A549 (cell line): Measurements from ENCODE around the gene FAM174C. TPM values are rescaled to one million over a fixed set of nuclear protein-coding genes. Genes with fewer than 3 reads are reported as not detected.

Source experiments
- ATAC-seq, 2 experiments: fragments of 200-7000 bp in 1 of 2; fragments of >200 bp in 1 of 2; cut with Nextera tagmentation in 1 of 2; cut with Tn5 transposase in 1 of 2; 3 replicates each; pipeline versions ENCODE4 v1.8.0 to v1.9.1; 2018 to 2020; ENCODE audit warnings: mild to moderate bottlenecking in 1 of 2, moderate library complexity in 1 of 2
- CTCF ChIA-PET: fragments of 300-600 bp; sonication (Branson Sonifier 250); formaldehyde crosslinking; extraction: SDS; loops from one replicate; lab custom pipeline; 2021; ENCODE audit warnings: antibody characterized with exemption, inconsistent platforms; lab: Yijun Ruan, JAX
- POLR2A ChIA-PET: fragments of 350-600 bp; formaldehyde crosslinking; extraction: SDS; loops from one replicate; lab custom pipeline; 2021; ENCODE audit warnings: antibody characterized with exemption, inconsistent platforms; lab: Yijun Ruan, JAX
- DNase-seq, 2 experiments: peaks; one replicate each; pipeline versions ENCODE4 v3.0.0 to v3.0.0-alpha.2; 2011 to 2016; ENCODE audit warnings: low read depth in 1 of 2, low spot score in 1 of 2
- FAIRE-seq: peaks from 2 replicates; lab custom pipeline; 2011; peaks lifted over from hg19 to GRCh38; lab: Jason Lieb, UNC
- H3K27ac ChIP-seq, 2 experiments: fragments of >200 bp; sonication (Bioruptor Twin); formaldehyde crosslinking; 3 replicates each; pipeline ENCODE4 v1.5.1; 2016 to 2017
- H3K4me1 ChIP-seq: fragments of >200 bp; sonication (Bioruptor Twin); formaldehyde crosslinking; 3 replicates; pipeline ENCODE4 v1.6.1; 2016
- H3K4me2 ChIP-seq: fragments of >200 bp; sonication (Bioruptor Twin); formaldehyde crosslinking; 3 replicates; pipeline ENCODE4 v1.6.1; 2016
- H3K4me3 ChIP-seq: fragments of >200 bp; sonication (Bioruptor Twin); formaldehyde crosslinking; 3 replicates; pipeline ENCODE4 v1.5.1; 2016
- H3K9me3 ChIP-seq: fragments of >200 bp; sonication (Bioruptor Twin); formaldehyde crosslinking; 3 replicates; pipeline ENCODE4 v1.6.1; 2016
- BHLHE40 ChIP-seq: IDR thresholded peaks from 2 replicates; pipeline ENCODE4 v1.6.1; 2012; ENCODE audit warnings: low read depth, low read length, inconsistent platforms
- CBX2 ChIP-seq: fragments of 200-600 bp; sonication (generic); IDR thresholded peaks from 2 replicates; pipeline ENCODE4 v1.6.1; 2016; ENCODE audit warnings: low read depth, mild to moderate bottlenecking, borderline replicate concordance
- CHD2 ChIP-seq: fragments of 150-350 bp; IDR thresholded peaks from 2 replicates; pipeline ENCODE4 v1.6.1; 2014; ENCODE audit warnings: low read length; ENCODE audit not compliant: partially characterized antibody
- CTCF ChIP-seq: fragments of >200 bp; sonication (Bioruptor Twin); formaldehyde crosslinking; IDR thresholded peaks from 3 replicates; pipeline ENCODE4 v1.5.1; 2016
- E2F6 ChIP-seq: IDR thresholded peaks from 2 replicates; pipeline ENCODE4 v1.6.1; 2012; ENCODE audit warnings: low read depth, borderline replicate concordance
- EHF ChIP-seq: fragments of 250-450 bp; sonication (Bioruptor Pico); IDR thresholded peaks from 2 replicates; pipeline ENCODE4 v1.5.0; 2020; ENCODE audit warnings: mild to moderate bottlenecking
- EHMT2 ChIP-seq: fragments of 200-600 bp; sonication (generic); IDR thresholded peaks from 2 replicates; pipeline ENCODE4 v1.6.1; 2016; ENCODE audit warnings: antibody characterized with exemption, low read depth, mild to moderate bottlenecking, moderate library complexity
- FOXS1 ChIP-seq: fragments of 250-450 bp; sonication (Bioruptor Pico); IDR thresholded peaks from 2 replicates; pipeline ENCODE4 v1.5.0; 2020; ENCODE audit warnings: mild to moderate bottlenecking, moderate library complexity
- GATA3 ChIP-seq: IDR thresholded peaks from 2 replicates; pipeline ENCODE4 v1.6.1; 2012; ENCODE audit warnings: borderline replicate concordance
- HES2 ChIP-seq: fragments of >200 bp; sonication (Bioruptor Twin); formaldehyde crosslinking; IDR thresholded peaks from 2 replicates; pipeline ENCODE4 v1.6.1; 2016
- HOXA7 ChIP-seq: fragments of 250-450 bp; sonication (Bioruptor Pico); IDR thresholded peaks from 2 replicates; pipeline ENCODE4 v1.5.0; 2020; ENCODE audit warnings: mild to moderate bottlenecking, moderate library complexity
- HOXB13 ChIP-seq: fragments of 250-450 bp; sonication (Bioruptor Pico); IDR thresholded peaks from 2 replicates; pipeline ENCODE4 v1.5.0; 2020; ENCODE audit warnings: low read depth, mild to moderate bottlenecking, moderate library complexity
- HOXB5 ChIP-seq: fragments of 250-450 bp; sonication (Bioruptor Pico); IDR thresholded peaks from 2 replicates; pipeline ENCODE4 v1.5.0; 2020; ENCODE audit warnings: mild to moderate bottlenecking, moderate library complexity
- MAX ChIP-seq: IDR thresholded peaks from 2 replicates; pipeline ENCODE4 v1.6.1; 2012
- MYC ChIP-seq: IDR thresholded peaks from 2 replicates; pipeline ENCODE4 v1.6.1; 2012; ENCODE audit warnings: mild to moderate bottlenecking, inconsistent platforms, low read length, improper control_type of control experiment, borderline replicate concordance
- POLR2A ChIP-seq: IDR thresholded peaks from 2 replicates; pipeline ENCODE4 v1.6.1; 2012; ENCODE audit warnings: mild to moderate bottlenecking, low read length
- POLR2AphosphoS2 ChIP-seq: conservative IDR thresholded peaks from 2 replicates; pipeline ENCODE4 v1.6.1; 2012; ENCODE audit warnings: low read length, improper control_type of control experiment, inconsistent platforms
- RAD21 ChIP-seq, 2 experiments: fragments of >200 bp in 1 of 2; sonication (Bioruptor Twin) in 1 of 2; formaldehyde crosslinking in 1 of 2; IDR thresholded peaks in 1 of 2; conservative IDR thresholded peaks in 1 of 2; 2 replicates in 1 of 2; 3 replicates in 1 of 2; pipeline ENCODE4 v1.6.1; 2012 to 2018; ENCODE audit warnings: inconsistent platforms in 1 of 2
- RARB ChIP-seq: fragments of 250-450 bp; sonication (Bioruptor Pico); IDR thresholded peaks from 2 replicates; pipeline ENCODE4 v1.8.0; 2021; ENCODE audit warnings: mild to moderate bottlenecking, moderate library complexity
- RFX5 ChIP-seq: fragments of 450-650 bp; IDR thresholded peaks from 2 replicates; pipeline ENCODE4 v1.7.1; 2014; ENCODE audit warnings: antibody characterized with exemption, mild to moderate bottlenecking, moderate library complexity
- TP53 ChIP-seq: fragments of 250-450 bp; sonication (Bioruptor Pico); IDR thresholded peaks from 2 replicates; pipeline ENCODE4 v1.5.0; 2021; ENCODE audit warnings: mild to moderate bottlenecking, moderate library complexity
- ZFP36 ChIP-seq: fragments of 450-650 bp; IDR thresholded peaks from 2 replicates; pipeline ENCODE4 v1.6.1; 2014; ENCODE audit warnings: borderline replicate concordance; ENCODE audit not compliant: partially characterized antibody
- ZSCAN20 ChIP-seq: fragments of 250-450 bp; sonication (Bioruptor Pico); IDR thresholded peaks from 2 replicates; pipeline ENCODE4 v1.8.0; 2022; ENCODE audit warnings: mild to moderate bottlenecking, moderate library complexity
- WGBS: methylation state at CpG from one replicate; pipeline ENCODE4 v1.1.6; 2017; ENCODE audit errors: missing lambda C conversion rate; 5-methylcytosine and 5-hydroxymethylcytosine counted together
- polyA plus RNA-seq, 4 experiments: library from polyadenylated mRNA; depleted of rRNA in 3 of 4; stranded (reverse); fragments of >200 nt; fragmentation: RNase III in 1 of 4; extraction: RNeasy Plus Mini Kit Qiagen cat#74134 plus additional on column Dnase treatment in 1 of 4; gene quantifications; 2 replicates in 3 of 4; 3 replicates in 1 of 4; pipeline ENCODE4 v1.2.3, GENCODE V29; 2011 to 2017

FAM174C gene
- polyA plus RNA-seq, 2 of the 4 experiments (the other 2 are of a cell fraction), result 24.8 to 37.1 TPM

- POLR2A ChIA-PET, result no interaction called here
- no CpG with 5 or more reads among the region's 11 CpGs for WGBS
These were observed 49.2 kb upstream of the FAM174C start for GRCh38 chr19:1226227-1226518.

GRCh38 chr19:1226522-1227303 lies 48.6 kb upstream of the FAM174C start:
- H3K4me2 ChIP-seq, result no peak overlapping the region
- H3K9me3 ChIP-seq, result no peaks in the 10 kb centered on the region
- CTCF ChIA-PET, result interaction anchor here (0.6 to 2.2 kb wide), 5 partner anchors 12 to 157 kb away, joined by 3 to 13 read pairs (median 5); no protein-coding TSS in a partner anchor
- no peak for DNase-seq
- no peak overlapping the region for H3K27ac ChIP-seq
- TF ChIP-seq HOXB5 (CRISPR knock-in tag) (no peak), GATA3 (no peak), BHLHE40 (no peak), ZFP36 (no peak), FOXS1 (no peak)
- TF ChIP-seq, all 56 proteins: peak for 0
- FAIRE-seq, result no peak
- Histone ChIP-seq H3K4me1 (peaks cover 10% of the 10 kb centered on the region; the same call in 1 of the 3 replicates), H3K4me3 (no peak overlapping the region)
- no peak for ATAC-seq
- 95% methylated on average over 7 of the region's 50 CpGs for WGBS
- POLR2A ChIA-PET, result no interaction called here

More at GRCh38 chr19:1226227-1226518, 49.2 kb upstream of the FAM174C start:
- no peak for ATAC-seq
- no peaks in the 10 kb centered on the region for H3K9me3 ChIP-seq
- FAIRE-seq, result no peak
- no peak overlapping the region for H3K27ac ChIP-seq
- H3K4me1 ChIP-seq, result peaks cover 14% of the 10 kb centered on the region; the same call in 1 of the 3 replicates
- DNase-seq, result no peak
- no peak overlapping the region for H3K4me3 ChIP-seq
- H3K4me2 ChIP-seq, result no peak overlapping the region
- CTCF ChIA-PET, result interaction anchor here (1.2 to 2.2 kb wide), 5 partner anchors 12 to 168 kb away, joined by 3 to 13 read pairs (median 5); no protein-coding TSS in a partner anchor
- no peak for TF ChIP-seq RAD21 (conservative IDR thresholded peaks at IDR 0.05 in 1 of 2, IDR thresholded peaks at IDR 0.05 in 1 of 2)
- no peak for TF ChIP-seq CBX2
- no peak for TF ChIP-seq HES2
- TF ChIP-seq ZSCAN20 (CRISPR knock-in tag), result no peak
- TF ChIP-seq RFX5, result no peak
- TF ChIP-seq RARB (CRISPR knock-in tag), result no peak
- TF ChIP-seq HOXB13 (CRISPR knock-in tag), result no peak
- TF ChIP-seq E2F6, result no peak
- TF ChIP-seq EHMT2, result no peak
- TF ChIP-seq POLR2A, result no peak
- no peak for TF ChIP-seq CHD2
- no peak for TF ChIP-seq EHF (CRISPR knock-in tag)
- TF ChIP-seq CTCF, result no peak
- TF ChIP-seq HOXA7 (CRISPR knock-in tag), result no peak
- no peak for TF ChIP-seq MAX
- no peak for TF ChIP-seq TP53
- TF ChIP-seq POLR2AphosphoS2, result no peak
- no peak for TF ChIP-seq MYC
- no peak for TF ChIP-seq ZFP36
